ENCODE results near the gene MYMK. TPM values are rescaled to one million over a fixed set of nuclear protein-coding genes. Genes with fewer than 3 reads are reported as not detected.

The MYMK gene
- total and polyA plus RNA-seq, 2 of the 8 experiments (the other 6 are each of a cell fraction or from before 2014, with no cell fraction given), result not detected

DNA sequence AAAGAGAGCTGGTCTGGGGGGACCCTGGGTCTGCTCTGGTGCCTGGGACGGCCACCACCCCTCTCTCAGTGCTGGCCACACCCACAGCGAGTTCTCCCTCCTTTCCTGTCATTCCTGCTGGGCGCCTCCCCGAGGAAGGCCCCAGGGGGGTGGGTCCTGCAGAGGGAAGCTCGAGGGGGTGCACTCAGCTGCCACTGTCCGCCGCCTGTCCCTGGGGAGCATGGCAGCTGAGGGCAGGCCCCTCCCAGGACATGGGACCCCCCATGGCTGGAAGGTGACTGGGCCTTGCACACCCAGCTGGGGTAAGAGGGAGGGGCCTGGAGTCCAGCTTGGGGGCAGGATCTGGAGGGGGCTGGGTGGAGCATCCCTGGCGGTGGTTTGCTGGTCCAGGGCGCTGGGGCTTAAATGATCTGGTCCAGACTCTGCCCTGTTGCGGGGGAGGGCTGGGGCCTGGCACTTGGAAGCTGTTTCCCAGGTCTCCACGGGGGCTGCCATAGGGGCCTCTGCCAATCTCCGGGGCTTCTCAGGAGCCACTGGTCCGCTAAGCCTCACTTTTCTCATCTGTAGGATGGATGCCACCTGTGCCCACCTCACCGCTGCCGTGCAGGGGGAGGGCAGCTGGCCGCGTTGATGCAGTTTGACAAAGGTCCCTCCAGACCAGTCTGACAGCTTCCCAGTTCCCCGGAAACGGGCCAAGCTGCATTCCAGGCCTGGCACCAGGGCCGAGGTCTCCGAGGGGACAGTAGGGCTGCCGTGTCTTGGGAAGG is 39.9 kb downstream of the MYMK start (continued):
- TF ChIP-seq, protein P1, sequence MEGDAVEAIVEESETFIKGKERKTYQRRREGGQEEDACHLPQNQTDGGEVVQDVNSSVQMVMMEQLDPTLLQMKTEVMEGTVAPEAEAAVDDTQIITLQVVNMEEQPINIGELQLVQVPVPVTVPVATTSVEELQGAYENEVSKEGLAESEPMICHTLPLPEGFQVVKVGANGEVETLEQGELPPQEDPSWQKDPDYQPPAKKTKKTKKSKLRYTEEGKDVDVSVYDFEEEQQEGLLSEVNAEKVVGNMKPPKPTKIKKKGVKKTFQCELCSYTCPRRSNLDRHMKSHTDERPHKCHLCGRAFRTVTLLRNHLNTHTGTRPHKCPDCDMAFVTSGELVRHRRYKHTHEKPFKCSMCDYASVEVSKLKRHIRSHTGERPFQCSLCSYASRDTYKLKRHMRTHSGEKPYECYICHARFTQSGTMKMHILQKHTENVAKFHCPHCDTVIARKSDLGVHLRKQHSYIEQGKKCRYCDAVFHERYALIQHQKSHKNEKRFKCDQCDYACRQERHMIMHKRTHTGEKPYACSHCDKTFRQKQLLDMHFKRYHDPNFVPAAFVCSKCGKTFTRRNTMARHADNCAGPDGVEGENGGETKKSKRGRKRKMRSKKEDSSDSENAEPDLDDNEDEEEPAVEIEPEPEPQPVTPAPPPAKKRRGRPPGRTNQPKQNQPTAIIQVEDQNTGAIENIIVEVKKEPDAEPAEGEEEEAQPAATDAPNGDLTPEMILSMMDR (IDR thresholded peaks at IDR 0.05; ENCODE audit: control extremely low read depth in 1 of 3, insufficient read depth in 1 of 3, low read depth in 1 of 3, low read length in 3 of 3), result no peak
- no peak for TF ChIP-seq SP4 (IDR thresholded peaks at IDR 0.05; ENCODE audit: low read length)
- no peak for TF ChIP-seq CEBPB (IDR thresholded peaks at IDR 0.05; ENCODE audit: low read depth, low read length)
- no peak for TF ChIP-seq SIX5 (IDR thresholded peaks at IDR 0.05; ENCODE audit: low read depth, low read length)
- no peak for TF ChIP-seq SIN3A (conservative IDR thresholded peaks at IDR 0.05 in 1 of 2, IDR thresholded peaks at IDR 0.05 in 1 of 2; ENCODE audit: low read depth in 1 of 2, low read length in 2 of 2)
- TF ChIP-seq TEAD4 (IDR thresholded peaks at IDR 0.05; ENCODE audit: low read depth, low read length), result no peak
